ENCODE results near the gene RPS6KA1.

- TF ChIP-seq CTCF (IDR thresholded peaks at IDR 0.05) = no peak
- TF ChIP-seq EP300 (IDR thresholded peaks at IDR 0.05) = no peak
Measured at GRCh38 chr1:26571381-26571780, 41.8 kb downstream of the RPS6KA1 start.

Measured in tibial nerve (tissue), 4 donors.